ENCODE data around the gene DDX28. TPM values are rescaled to one million over a fixed set of nuclear protein-coding genes. Genes with fewer than 3 reads are reported as not detected.

Gene DDX28
- total RNA-seq, 1 donor from 2014 or later: 6.2 TPM

DNA sequence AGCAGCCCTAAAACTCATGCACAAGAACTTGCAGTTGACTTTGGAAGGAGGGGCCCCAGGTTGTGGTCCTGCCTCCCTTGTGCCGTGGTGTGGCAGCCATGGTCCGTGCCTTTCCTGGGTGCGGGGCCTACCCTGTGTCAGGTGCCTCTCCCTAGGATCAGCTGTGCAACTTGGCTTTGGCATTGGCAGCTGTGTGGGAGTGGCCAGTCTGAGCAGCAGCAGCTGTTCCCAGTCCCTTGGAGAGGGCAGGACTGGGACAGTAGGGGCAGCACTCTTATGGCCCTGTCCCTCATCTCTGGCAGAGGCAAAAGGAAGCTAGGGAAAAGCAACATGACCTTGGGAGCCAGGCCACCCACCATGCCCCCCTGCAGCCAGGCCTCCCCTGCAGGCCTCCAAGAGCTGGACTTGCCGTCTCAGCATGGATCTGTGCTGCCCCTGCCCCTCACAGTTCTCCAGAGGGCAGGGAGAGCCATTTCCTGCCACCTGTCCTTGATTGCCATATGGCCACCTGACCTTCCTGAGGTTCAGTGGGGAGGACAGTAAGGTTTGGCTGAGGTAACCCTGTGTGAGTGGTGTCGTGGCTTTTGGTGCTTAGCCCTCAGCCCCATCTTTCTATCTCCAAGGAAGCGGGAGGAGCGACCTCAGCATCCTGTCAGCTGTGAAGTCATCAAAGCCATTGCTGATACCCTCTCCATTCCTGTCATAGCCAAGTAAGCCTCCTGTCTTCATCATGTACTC, 46.6 kb upstream of the DDX28 start:
- Mint-ChIP-seq H3K4me3 (ENCODE audit: unreplicated experiment) (no peak overlapping the region), H3K36me3 (ENCODE audit: low read depth, unreplicated experiment) (peaks cover 26% of the 10 kb centered on the region), H3K27ac (ENCODE audit: unreplicated experiment) (no peak overlapping the region), H3K4me1 (ENCODE audit: low read depth, unreplicated experiment) (peaks cover 15% of the 10 kb centered on the region), H3K27me3 (ENCODE audit: low read depth, unreplicated experiment) (no peaks in the 10 kb centered on the region), H3K9me3 (ENCODE audit: unreplicated experiment) (no peaks in the 10 kb centered on the region)
- TF ChIP-seq EZH2 (IDR thresholded peaks at IDR 0.05; ENCODE audit: insufficient read depth, low read length): no peak
- Histone ChIP-seq H3K27ac (ENCODE audit: low read depth, low read length) (no peak overlapping the region), H3K4me3 (ENCODE audit: insufficient read depth, low read depth, low read length) (no peak overlapping the region), H4K20me1 (ENCODE audit: insufficient read depth, low read length) (peaks cover 2% of the 10 kb centered on the region), H3K9me3 (ENCODE audit: insufficient read depth, low read depth, low read length) (no peaks in the 10 kb centered on the region), H3K4me1 (ENCODE audit: insufficient read depth, low read length) (peaks cover 16% of the 10 kb centered on the region), H3K9ac (ENCODE audit: low read length) (no peak overlapping the region), H3K79me2 (ENCODE audit: insufficient read depth, low read length) (no peaks in the 10 kb centered on the region), H3K27me3 (ENCODE audit: insufficient read depth, low read length) (no peaks in the 10 kb centered on the region), H3K36me3 (ENCODE audit: insufficient read depth, low read length) (peaks cover 20% of the 10 kb centered on the region), H3K4me2 (ENCODE audit: low read length) (no peak overlapping the region), H2AFZ (ENCODE audit: low read depth, low read length) (no peak overlapping the region)
- FAIRE-seq (no peak), DNase-seq (ENCODE audit: low read depth) (no peak)

DNA sequence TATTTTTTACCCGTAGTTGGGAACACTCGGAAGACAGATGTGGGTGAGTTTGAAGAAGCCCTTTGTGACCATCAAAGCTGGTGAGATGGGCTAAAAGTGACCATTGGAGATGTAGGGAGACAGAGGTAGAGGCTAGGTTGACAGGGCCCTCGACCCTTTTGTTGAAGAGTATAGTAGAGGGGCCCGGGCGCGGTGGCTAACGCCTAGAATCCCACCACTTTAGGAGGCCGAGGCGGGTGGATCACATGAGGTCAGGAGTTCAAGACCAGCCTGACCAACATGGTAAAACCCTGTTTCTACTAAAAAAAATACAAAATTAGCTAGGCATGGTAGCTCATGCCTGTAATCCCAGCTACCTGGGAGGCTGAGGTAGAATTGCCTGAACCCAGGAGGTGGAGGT, 45.9 kb upstream of the DDX28 start:
- Mint-ChIP-seq H3K27ac (ENCODE audit: unreplicated experiment) (no peak overlapping the region), H3K9me3 (ENCODE audit: unreplicated experiment) (no peaks in the 10 kb centered on the region), H3K36me3 (ENCODE audit: low read depth, unreplicated experiment) (peaks cover 20% of the 10 kb centered on the region), H3K4me3 (ENCODE audit: unreplicated experiment) (no peak overlapping the region), H3K27me3 (ENCODE audit: low read depth, unreplicated experiment) (no peaks in the 10 kb centered on the region), H3K4me1 (ENCODE audit: low read depth, unreplicated experiment) (peaks cover 18% of the 10 kb centered on the region)
- Histone ChIP-seq H3K27me3 (ENCODE audit: insufficient read depth, low read length) (no peaks in the 10 kb centered on the region), H3K27ac (ENCODE audit: low read depth, low read length) (no peak overlapping the region), H3K4me2 (ENCODE audit: low read length) (no peak overlapping the region), H3K9ac (ENCODE audit: low read length) (no peak overlapping the region), H2AFZ (ENCODE audit: low read depth, low read length) (no peak overlapping the region), H3K4me1 (ENCODE audit: insufficient read depth, low read length) (peaks cover 24% of the 10 kb centered on the region), H3K79me2 (ENCODE audit: insufficient read depth, low read length) (no peaks in the 10 kb centered on the region), H3K36me3 (ENCODE audit: insufficient read depth, low read length) (peaks cover 14% of the 10 kb centered on the region), H3K9me3 (ENCODE audit: insufficient read depth, low read depth, low read length) (no peaks in the 10 kb centered on the region), H4K20me1 (ENCODE audit: insufficient read depth, low read length) (peaks cover 5% of the 10 kb centered on the region), H3K4me3 (ENCODE audit: insufficient read depth, low read depth, low read length) (no peak overlapping the region)
- no peak for TF ChIP-seq EZH2 (IDR thresholded peaks at IDR 0.05; ENCODE audit: insufficient read depth, low read length)
- TF ChIP-seq, protein P1, sequence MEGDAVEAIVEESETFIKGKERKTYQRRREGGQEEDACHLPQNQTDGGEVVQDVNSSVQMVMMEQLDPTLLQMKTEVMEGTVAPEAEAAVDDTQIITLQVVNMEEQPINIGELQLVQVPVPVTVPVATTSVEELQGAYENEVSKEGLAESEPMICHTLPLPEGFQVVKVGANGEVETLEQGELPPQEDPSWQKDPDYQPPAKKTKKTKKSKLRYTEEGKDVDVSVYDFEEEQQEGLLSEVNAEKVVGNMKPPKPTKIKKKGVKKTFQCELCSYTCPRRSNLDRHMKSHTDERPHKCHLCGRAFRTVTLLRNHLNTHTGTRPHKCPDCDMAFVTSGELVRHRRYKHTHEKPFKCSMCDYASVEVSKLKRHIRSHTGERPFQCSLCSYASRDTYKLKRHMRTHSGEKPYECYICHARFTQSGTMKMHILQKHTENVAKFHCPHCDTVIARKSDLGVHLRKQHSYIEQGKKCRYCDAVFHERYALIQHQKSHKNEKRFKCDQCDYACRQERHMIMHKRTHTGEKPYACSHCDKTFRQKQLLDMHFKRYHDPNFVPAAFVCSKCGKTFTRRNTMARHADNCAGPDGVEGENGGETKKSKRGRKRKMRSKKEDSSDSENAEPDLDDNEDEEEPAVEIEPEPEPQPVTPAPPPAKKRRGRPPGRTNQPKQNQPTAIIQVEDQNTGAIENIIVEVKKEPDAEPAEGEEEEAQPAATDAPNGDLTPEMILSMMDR (IDR thresholded peaks at IDR 0.05; ENCODE audit: insufficient read depth, low read depth, low read length): no peak
- no peak for DNase-seq (ENCODE audit: low read depth)
- FAIRE-seq: no peak

DNA sequence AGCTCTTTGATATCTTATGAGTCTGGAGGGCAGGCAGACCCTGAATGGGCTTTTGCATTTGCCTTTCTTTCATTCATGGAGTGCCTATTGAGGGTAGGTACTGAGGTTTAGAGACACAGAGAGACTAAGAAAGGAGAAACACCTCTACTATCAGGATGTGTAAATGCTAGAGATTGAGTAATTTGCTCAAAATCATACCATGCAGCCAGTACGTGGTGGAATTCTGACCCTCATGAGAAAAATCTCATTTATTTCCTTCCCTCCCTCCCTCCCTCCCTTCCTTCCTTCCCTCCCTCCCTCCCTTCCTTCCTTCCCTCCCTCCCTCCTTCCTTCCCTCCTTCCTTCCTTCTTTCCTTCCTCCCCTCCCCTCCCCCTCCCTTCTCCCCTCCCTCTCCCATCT, 43.7 kb upstream of the DDX28 start:
- H3K9ac ChIP-seq (ENCODE audit: low read length): no peak overlapping the region
- H3K27me3 ChIP-seq (ENCODE audit: insufficient read depth, low read length): no peaks in the 10 kb centered on the region
- H3K79me2 ChIP-seq (ENCODE audit: insufficient read depth, low read length): no peaks in the 10 kb centered on the region
- Mint-ChIP-seq H3K4me3 (ENCODE audit: unreplicated experiment) (no peak overlapping the region), H3K9me3 (ENCODE audit: unreplicated experiment) (no peaks in the 10 kb centered on the region), H3K4me1 (ENCODE audit: low read depth, unreplicated experiment) (peaks cover 18% of the 10 kb centered on the region), H3K27ac (ENCODE audit: unreplicated experiment) (no peak overlapping the region), H3K36me3 (ENCODE audit: low read depth, unreplicated experiment) (peaks cover 16% of the 10 kb centered on the region), H3K27me3 (ENCODE audit: low read depth, unreplicated experiment) (no peaks in the 10 kb centered on the region)
- H3K4me2 ChIP-seq (ENCODE audit: low read length): no peak overlapping the region
- H4K20me1 ChIP-seq (ENCODE audit: insufficient read depth, low read length): peaks cover 5% of the 10 kb centered on the region
- H3K4me3 ChIP-seq (ENCODE audit: insufficient read depth, low read depth, low read length): no peak overlapping the region
- FAIRE-seq: no peak
- H3K36me3 ChIP-seq (ENCODE audit: insufficient read depth, low read length): peaks cover 10% of the 10 kb centered on the region
- no peak overlapping the region for H2AFZ ChIP-seq (ENCODE audit: low read depth, low read length)
- H3K4me1 ChIP-seq (ENCODE audit: insufficient read depth, low read length): peaks cover 25% of the 10 kb centered on the region
- H3K9me3 ChIP-seq (ENCODE audit: insufficient read depth, low read depth, low read length): no peaks in the 10 kb centered on the region
- H3K27ac ChIP-seq (ENCODE audit: low read depth, low read length): no peak overlapping the region
- no peak for TF ChIP-seq EZH2 (IDR thresholded peaks at IDR 0.05; ENCODE audit: insufficient read depth, low read length)
- TF ChIP-seq, protein P1 (IDR thresholded peaks at IDR 0.05; ENCODE audit: insufficient read depth, low read depth, low read length): no peak
- no peak for DNase-seq (ENCODE audit: low read depth)
